ENCODE measurements around the gene SLC9C2. TPM values are rescaled to one million over a fixed set of nuclear protein-coding genes. Genes with fewer than 3 reads are reported as not detected.

SLC9C2 gene
- polyA plus RNA-seq, 1 of the 3 experiments (the other 2 are of a cell fraction), result not detected

GRCh38 chr1:173530795-173531693, 71.8 kb downstream of the SLC9C2 start:
- H4K20me1 ChIP-seq (ENCODE audit: insufficient read depth), result no peaks in the 10 kb centered on the region
- no peak overlapping the region for H3K4me3 ChIP-seq (ENCODE audit: low read depth in 2 of 2, low read length in 1 of 2)
- no peaks in the 10 kb centered on the region for H3K27me3 ChIP-seq (ENCODE audit: insufficient read depth)
- WGBS (ENCODE audit: low lambda C conversion rate), result 62% methylated on average over 4 of the region's 4 CpGs
- ChIA-PET CTCF (interaction anchor here (0.6 to 1.1 kb wide), 2 partner anchors 8 to 79 kb away, joined by 3 to 4 read pairs; no protein-coding TSS in a partner anchor), POLR2A (no interaction called here)
- TF ChIP-seq NRF1 (IDR thresholded peaks at IDR 0.05; ENCODE audit: low read depth, low read length) (no peak), REST (IDR thresholded peaks at IDR 0.05; ENCODE audit: low read depth, low read length) (no peak), GATA2 (CRISPR knock-in tag; IDR thresholded peaks at IDR 0.05) (no peak), ZBTB33 (IDR thresholded peaks at IDR 0.05; ENCODE audit: borderline replicate concordance, low read depth) (no peak)
- H3K4me1 ChIP-seq (ENCODE audit: control insufficient read depth in 1 of 2, insufficient read depth in 2 of 2, low read depth in 1 of 2, low read length in 1 of 2), result no peaks in the 10 kb centered on the region; a peak in 1 of 4 replicates
- H3K9me3 ChIP-seq, result no peaks in the 10 kb centered on the region
- no peaks in the 10 kb centered on the region for H3K36me3 ChIP-seq (replicated peaks in 1 of 2; ENCODE audit: control insufficient read depth in 1 of 2, insufficient read depth in 2 of 2, low read length in 1 of 2)
- no peaks in the 10 kb centered on the region for H3K79me2 ChIP-seq (ENCODE audit: insufficient read depth)
- H3K9ac ChIP-seq, result no peak overlapping the region
- H2AFZ ChIP-seq (ENCODE audit: low read depth), result peak overlapping the region; percentile 50; the same call in 1 of the 2 replicates
- no peaks in the 10 kb centered on the region for H3K9me2 ChIP-seq
- no peak for DNase-seq
- H3K4me2 ChIP-seq, result no peak overlapping the region
- no peak overlapping the region for H3K27ac ChIP-seq (ENCODE audit: low read depth in 2 of 2, low read length in 1 of 2)
- no peaks in the 10 kb centered on the region for H3F3A ChIP-seq (replicated peaks; ENCODE audit: insufficient read depth)

- Histone ChIP-seq H3K4me2 (no peak overlapping the region), H3K9me2 (no peaks in the 10 kb centered on the region), H3K9me3 (no peaks in the 10 kb centered on the region), H3K27ac (ENCODE audit: low read depth in 2 of 2, low read length in 1 of 2) (no peak overlapping the region), H2AFZ (ENCODE audit: low read depth) (no peak overlapping the region), H3K27me3 (ENCODE audit: insufficient read depth) (no peaks in the 10 kb centered on the region), H3K9ac (no peak overlapping the region), H4K20me1 (ENCODE audit: insufficient read depth) (no peaks in the 10 kb centered on the region), H3K36me3 (replicated peaks in 1 of 2; ENCODE audit: control insufficient read depth in 1 of 2, insufficient read depth in 2 of 2, low read length in 1 of 2) (no peaks in the 10 kb centered on the region), H3K79me2 (ENCODE audit: insufficient read depth) (no peaks in the 10 kb centered on the region), H3K4me3 (ENCODE audit: low read depth in 2 of 2, low read length in 1 of 2) (no peak overlapping the region), H3F3A (replicated peaks; ENCODE audit: insufficient read depth) (no peaks in the 10 kb centered on the region), H3K4me1 (ENCODE audit: control insufficient read depth in 1 of 2, insufficient read depth in 2 of 2, low read depth in 1 of 2, low read length in 1 of 2) (no peaks in the 10 kb centered on the region; a peak in 1 of 4 replicates)
- POLR2A ChIA-PET, result no interaction called here
- CTCF ChIA-PET, result no interaction called here
- no peak for DNase-seq
- no peak for TF ChIP-seq EZH2phosphoT487 (IDR thresholded peaks at IDR 0.05; ENCODE audit: borderline replicate concordance, low read depth)
- no peak for TF ChIP-seq SIN3A (IDR thresholded peaks at IDR 0.05; ENCODE audit: borderline replicate concordance, low read depth, low read length)
- TF ChIP-seq PBX3 (IDR thresholded peaks at IDR 0.05), result no peak
- WGBS (ENCODE audit: low lambda C conversion rate), result 92% methylated on average over 4 of the region's 4 CpGs
Measured at GRCh38 chr1:173529106-173529505, 73.8 kb downstream of the SLC9C2 start.

All from SK-N-SH (cell line).